ENCODE data around the gene IRS2.

Gene IRS2

GRCh38 chr13:109769275-109769674, 17.1 kb downstream of the IRS2 start:
- H4K20me1 ChIP-seq (ENCODE audit: low read depth, low read length): no peaks in the 10 kb centered on the region
- H2AFZ ChIP-seq (ENCODE audit: low read depth, low read length, severe bottlenecking): no peak overlapping the region
- H3K4me3 ChIP-seq (ENCODE audit: insufficient read depth, low read length, poor library complexity, severe bottlenecking): no peak overlapping the region
- H3K36me3 ChIP-seq (ENCODE audit: low read length): no peaks in the 10 kb centered on the region
- H3K27ac ChIP-seq (ENCODE audit: low read depth, low read length): no peak overlapping the region
- H3F3A ChIP-seq (ENCODE audit: insufficient read depth): no peaks in the 10 kb centered on the region
- H3K27me3 ChIP-seq (ENCODE audit: low read length): no peaks in the 10 kb centered on the region
- H3K9ac ChIP-seq (ENCODE audit: low read length): no peak overlapping the region
- TF ChIP-seq EZH2phosphoT487 (conservative IDR thresholded peaks at IDR 0.05; ENCODE audit: low read length): no peak
- no peak for TF ChIP-seq CTCF (IDR thresholded peaks at IDR 0.05; ENCODE audit: insufficient read depth, low read length, poor library complexity, severe bottlenecking)
- H3K79me2 ChIP-seq (ENCODE audit: insufficient read depth, low read length): no peaks in the 10 kb centered on the region
- H3K9me2 ChIP-seq (replicated peaks; ENCODE audit: insufficient read depth, low read length): no peaks in the 10 kb centered on the region
- no peak overlapping the region for H3K4me2 ChIP-seq (ENCODE audit: low read depth, low read length, poor library complexity, severe bottlenecking)
- no peaks in the 10 kb centered on the region for H3K9me3 ChIP-seq (ENCODE audit: insufficient read depth, low read length)

DNA sequence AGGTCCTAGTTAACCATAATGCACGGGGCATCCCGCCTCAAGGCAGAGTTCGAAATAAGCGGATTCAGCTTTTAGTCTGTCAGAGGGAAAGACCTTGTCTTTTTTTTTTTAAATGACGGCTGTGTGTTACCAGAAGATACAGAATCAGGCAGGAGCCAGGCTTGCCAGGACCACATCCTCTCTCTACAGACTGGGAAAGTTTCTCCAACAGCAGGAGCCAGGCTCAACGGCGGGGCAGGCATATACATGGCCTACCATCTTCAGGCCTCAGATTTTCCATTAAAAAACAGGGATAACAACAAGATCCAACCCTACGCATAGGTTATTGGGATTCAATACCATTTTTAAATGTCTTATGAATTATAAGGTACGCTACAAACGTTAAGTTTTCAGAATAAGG, 17.8 kb downstream of the IRS2 start:
- no peak overlapping the region for H3K9ac ChIP-seq (ENCODE audit: low read length)
- no peaks in the 10 kb centered on the region for H3F3A ChIP-seq (ENCODE audit: insufficient read depth)
- H2AFZ ChIP-seq (ENCODE audit: low read depth, low read length, severe bottlenecking): no peak overlapping the region
- no peaks in the 10 kb centered on the region for H3K27me3 ChIP-seq (ENCODE audit: low read length)
- no peak overlapping the region for H3K4me2 ChIP-seq (ENCODE audit: low read depth, low read length, poor library complexity, severe bottlenecking)
- TF ChIP-seq CTCF (IDR thresholded peaks at IDR 0.05; ENCODE audit: insufficient read depth, low read length, poor library complexity, severe bottlenecking) (no peak), EZH2phosphoT487 (conservative IDR thresholded peaks at IDR 0.05; ENCODE audit: low read length) (no peak)
- no peaks in the 10 kb centered on the region for H3K9me2 ChIP-seq (replicated peaks; ENCODE audit: insufficient read depth, low read length)
- no peak overlapping the region for H3K4me3 ChIP-seq (ENCODE audit: insufficient read depth, low read length, poor library complexity, severe bottlenecking)
- no peaks in the 10 kb centered on the region for H3K9me3 ChIP-seq (ENCODE audit: insufficient read depth, low read length)
- H4K20me1 ChIP-seq (ENCODE audit: low read depth, low read length): no peaks in the 10 kb centered on the region
- no peak overlapping the region for H3K27ac ChIP-seq (ENCODE audit: low read depth, low read length)
- no peaks in the 10 kb centered on the region for H3K79me2 ChIP-seq (ENCODE audit: insufficient read depth, low read length)
- H3K36me3 ChIP-seq (ENCODE audit: low read length): no peaks in the 10 kb centered on the region

- Histone ChIP-seq H3K27ac (ENCODE audit: low read depth, low read length) (no peak overlapping the region), H3K27me3 (ENCODE audit: low read length) (no peaks in the 10 kb centered on the region), H3K9me3 (ENCODE audit: insufficient read depth, low read length) (no peaks in the 10 kb centered on the region), H3K79me2 (ENCODE audit: insufficient read depth, low read length) (no peaks in the 10 kb centered on the region), H3F3A (ENCODE audit: insufficient read depth) (no peaks in the 10 kb centered on the region), H3K9ac (ENCODE audit: low read length) (no peak overlapping the region), H3K36me3 (ENCODE audit: low read length) (no peaks in the 10 kb centered on the region), H4K20me1 (ENCODE audit: low read depth, low read length) (no peaks in the 10 kb centered on the region), H3K4me3 (ENCODE audit: insufficient read depth, low read length, poor library complexity, severe bottlenecking) (no peak overlapping the region), H3K4me2 (ENCODE audit: low read depth, low read length, poor library complexity, severe bottlenecking) (no peak overlapping the region), H2AFZ (ENCODE audit: low read depth, low read length, severe bottlenecking) (no peak overlapping the region), H3K9me2 (replicated peaks; ENCODE audit: insufficient read depth, low read length) (no peaks in the 10 kb centered on the region)
- no peak for TF ChIP-seq CTCF (IDR thresholded peaks at IDR 0.05; ENCODE audit: insufficient read depth, low read length, poor library complexity, severe bottlenecking)
- TF ChIP-seq EZH2phosphoT487 (conservative IDR thresholded peaks at IDR 0.05; ENCODE audit: low read length): no peak
Observed at GRCh38 chr13:109768176-109768575, 18.2 kb downstream of the IRS2 start.

GRCh38 chr13:109767023-109767422, 19.4 kb downstream of the IRS2 start:
- H4K20me1 ChIP-seq (ENCODE audit: low read depth, low read length): no peaks in the 10 kb centered on the region
- no peak for TF ChIP-seq CTCF (IDR thresholded peaks at IDR 0.05; ENCODE audit: insufficient read depth, low read length, poor library complexity, severe bottlenecking)
- TF ChIP-seq EZH2phosphoT487 (conservative IDR thresholded peaks at IDR 0.05; ENCODE audit: low read length): no peak
- no peak overlapping the region for H3K9ac ChIP-seq (ENCODE audit: low read length)
- H3K4me3 ChIP-seq (ENCODE audit: insufficient read depth, low read length, poor library complexity, severe bottlenecking): no peak overlapping the region
- H3K9me2 ChIP-seq (replicated peaks; ENCODE audit: insufficient read depth, low read length): no peaks in the 10 kb centered on the region
- H3K9me3 ChIP-seq (ENCODE audit: insufficient read depth, low read length): no peaks in the 10 kb centered on the region
- H3F3A ChIP-seq (ENCODE audit: insufficient read depth): no peaks in the 10 kb centered on the region
- no peaks in the 10 kb centered on the region for H3K36me3 ChIP-seq (ENCODE audit: low read length)
- H3K79me2 ChIP-seq (ENCODE audit: insufficient read depth, low read length): no peaks in the 10 kb centered on the region
- no peak overlapping the region for H3K4me2 ChIP-seq (ENCODE audit: low read depth, low read length, poor library complexity, severe bottlenecking)
- no peaks in the 10 kb centered on the region for H3K27me3 ChIP-seq (ENCODE audit: low read length)
- H3K27ac ChIP-seq (ENCODE audit: low read depth, low read length): no peak overlapping the region
- no peak overlapping the region for H2AFZ ChIP-seq (ENCODE audit: low read depth, low read length, severe bottlenecking)
